Measurements from ENCODE around the gene ZSCAN22.

ZSCAN22 gene

DNA sequence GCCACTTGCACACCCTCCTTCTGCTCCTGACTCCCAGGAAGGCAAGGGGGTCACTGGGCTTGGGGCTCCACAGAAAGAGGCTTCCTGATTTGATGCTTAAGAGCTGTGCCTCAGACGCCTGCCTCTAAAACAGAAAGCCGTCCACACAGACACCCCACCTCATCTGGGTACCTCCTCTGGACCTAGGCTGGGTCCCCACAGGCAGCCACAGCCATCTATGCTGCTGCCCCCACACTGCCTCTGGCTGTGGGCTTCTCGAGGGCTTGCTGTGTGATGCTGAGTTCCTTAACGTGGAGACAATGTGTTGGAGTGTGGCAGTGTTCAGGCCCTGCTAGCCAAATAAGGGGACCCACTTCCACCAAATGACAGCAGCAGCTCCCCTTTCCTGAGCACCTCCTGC lies 8.5 kb upstream of the ZSCAN22 start:
- H3K36me3 ChIP-seq (ENCODE audit: insufficient read depth, insufficient read length, low read length) = peaks cover 51% of the 10 kb centered on the region
- TF ChIP-seq SUZ12 (IDR thresholded peaks at IDR 0.05; ENCODE audit: extremely low read depth, insufficient read depth, insufficient read length) (no peak), ZNF274 (IDR thresholded peaks at IDR 0.05; ENCODE audit: low read depth, low read length) (no peak), YY1 (IDR thresholded peaks at IDR 0.05; ENCODE audit: insufficient read depth, insufficient read length) (no peak)
- no peak overlapping the region for H3K4me3 ChIP-seq (ENCODE audit: insufficient read length, low read depth)
- no peaks in the 10 kb centered on the region for H3K9me3 ChIP-seq (ENCODE audit: insufficient read depth, low read length)
- no peak for DNase-seq (ENCODE audit: low read depth, low spot score)
- H3K4me1 ChIP-seq (ENCODE audit: insufficient read depth, insufficient read length) = no peaks in the 10 kb centered on the region
- H3K27me3 ChIP-seq (ENCODE audit: insufficient read depth, insufficient read length) = no peaks in the 10 kb centered on the region
- no peak overlapping the region for H3K9ac ChIP-seq (ENCODE audit: insufficient read length, low read depth)

DNA sequence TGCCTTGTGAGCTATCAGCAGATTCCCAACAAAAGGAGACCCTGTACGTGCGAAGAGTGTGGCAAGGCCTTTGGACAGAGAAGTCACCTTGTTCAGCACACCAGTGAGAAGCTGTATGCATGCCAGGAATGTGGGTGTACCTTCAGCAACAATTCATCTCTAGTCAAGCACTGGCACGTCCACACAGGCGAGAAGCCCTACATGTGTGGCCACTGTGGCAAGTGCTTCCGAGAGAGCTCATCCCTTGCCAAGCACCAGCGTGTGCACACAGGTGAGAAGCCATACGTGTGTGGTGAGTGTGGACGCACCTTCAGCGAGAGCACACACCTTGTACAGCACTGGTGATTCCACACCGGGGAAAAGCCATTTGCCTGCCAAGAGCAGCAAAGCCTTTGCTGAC lies 7.6 kb upstream of the ZSCAN22 start:
- Histone ChIP-seq H3K27me3 (ENCODE audit: insufficient read depth, insufficient read length) (no peaks in the 10 kb centered on the region), H3K36me3 (ENCODE audit: insufficient read depth, insufficient read length, low read length) (peaks cover 42% of the 10 kb centered on the region), H3K4me1 (ENCODE audit: insufficient read depth, insufficient read length) (no peaks in the 10 kb centered on the region), H3K9me3 (ENCODE audit: insufficient read depth, low read length) (no peaks in the 10 kb centered on the region), H3K4me3 (ENCODE audit: insufficient read length, low read depth) (no peak overlapping the region), H3K9ac (ENCODE audit: insufficient read length, low read depth) (no peak overlapping the region)
- no peak for DNase-seq (ENCODE audit: low read depth, low spot score)
- TF ChIP-seq ZNF274 (IDR thresholded peaks at IDR 0.05; ENCODE audit: low read depth, low read length) (no peak), SUZ12 (IDR thresholded peaks at IDR 0.05; ENCODE audit: extremely low read depth, insufficient read depth, insufficient read length) (no peak), YY1 (IDR thresholded peaks at IDR 0.05; ENCODE audit: insufficient read depth, insufficient read length) (no peak)

DNA sequence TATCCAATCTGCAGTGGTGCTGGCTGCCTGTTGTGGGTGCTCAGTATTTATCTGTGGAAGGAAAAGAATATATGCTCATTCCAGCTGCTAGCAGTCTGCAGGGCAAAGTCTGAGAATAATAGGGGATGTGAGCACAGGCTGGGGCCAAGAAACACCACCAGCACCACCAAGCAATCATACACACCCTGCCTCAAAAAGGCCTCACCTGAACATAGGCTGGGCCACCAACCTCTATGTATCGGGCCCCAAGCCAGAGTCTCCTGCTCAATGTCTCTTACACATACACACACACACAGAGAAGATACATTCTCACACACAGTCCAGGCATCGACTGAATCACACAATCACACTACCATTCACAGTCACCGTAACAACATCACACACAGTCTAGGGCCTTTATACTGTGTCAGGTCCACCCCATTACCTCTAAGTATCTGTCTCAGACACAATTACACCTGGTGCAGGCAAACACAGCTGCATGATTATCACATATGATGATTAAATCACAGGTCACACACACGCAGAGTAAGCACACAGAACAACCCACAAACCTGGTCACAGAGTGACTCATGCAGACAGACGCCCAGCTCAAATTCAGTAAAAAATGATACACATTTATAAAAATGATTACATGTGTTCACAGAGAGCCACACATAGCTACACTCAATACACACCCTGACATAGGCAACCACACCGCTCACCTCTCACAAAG lies 1.3 kb upstream of the ZSCAN22 start:
- Histone ChIP-seq H3K9me3 (ENCODE audit: insufficient read depth, low read length) (no peaks in the 10 kb centered on the region), H3K4me1 (ENCODE audit: insufficient read depth, insufficient read length) (no peaks in the 10 kb centered on the region), H3K4me3 (ENCODE audit: insufficient read length, low read depth) (peak overlapping the region; percentile 96), H3K36me3 (ENCODE audit: insufficient read depth, insufficient read length, low read length) (peaks cover 21% of the 10 kb centered on the region), H3K9ac (ENCODE audit: insufficient read length, low read depth) (no peak overlapping the region), H3K27me3 (ENCODE audit: insufficient read depth, insufficient read length) (no peaks in the 10 kb centered on the region)
- no peak for DNase-seq (ENCODE audit: low read depth, low spot score)
- TF ChIP-seq YY1 (IDR thresholded peaks at IDR 0.05; ENCODE audit: insufficient read depth, insufficient read length) (no peak), SUZ12 (IDR thresholded peaks at IDR 0.05; ENCODE audit: extremely low read depth, insufficient read depth, insufficient read length) (no peak), ZNF274 (IDR thresholded peaks at IDR 0.05; ENCODE audit: low read depth, low read length) (no peak)

DNA sequence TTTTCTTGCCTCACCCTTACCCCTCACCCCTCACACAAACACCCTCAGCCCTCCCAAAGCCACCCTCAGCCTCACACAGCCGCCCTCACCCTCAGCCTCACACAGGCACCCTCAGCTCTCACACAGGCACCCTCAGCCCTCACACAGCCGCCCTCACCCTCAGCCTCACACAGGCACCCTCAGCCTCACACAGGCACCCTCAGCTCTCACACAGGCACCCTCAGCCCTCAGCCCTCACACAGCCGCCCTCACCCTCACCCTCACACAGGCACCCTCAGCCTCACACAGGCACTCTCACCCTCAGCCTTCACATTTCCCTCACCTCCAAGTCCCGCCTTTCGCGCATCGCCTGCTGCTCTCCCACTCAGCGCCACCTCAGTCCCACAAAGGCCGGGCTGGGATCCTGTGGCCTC lies 287 bp upstream of the ZSCAN22 start:
- Histone ChIP-seq H3K27me3 (ENCODE audit: insufficient read depth, insufficient read length) (no peaks in the 10 kb centered on the region), H3K9me3 (ENCODE audit: insufficient read depth, low read length) (no peaks in the 10 kb centered on the region), H3K4me3 (ENCODE audit: insufficient read length, low read depth) (peak overlapping the region; percentile 96), H3K36me3 (ENCODE audit: insufficient read depth, insufficient read length, low read length) (peaks cover 19% of the 10 kb centered on the region), H3K4me1 (ENCODE audit: insufficient read depth, insufficient read length) (no peaks in the 10 kb centered on the region), H3K9ac (ENCODE audit: insufficient read length, low read depth) (peak overlapping the region; percentile 94)
- TF ChIP-seq YY1 (IDR thresholded peaks at IDR 0.05; ENCODE audit: insufficient read depth, insufficient read length) = no peak
- TF ChIP-seq SUZ12 (IDR thresholded peaks at IDR 0.05; ENCODE audit: extremely low read depth, insufficient read depth, insufficient read length) = no peak
- no peak for TF ChIP-seq ZNF274 (IDR thresholded peaks at IDR 0.05; ENCODE audit: low read depth, low read length)
- DNase-seq (ENCODE audit: low read depth, low spot score) = no peak

DNA sequence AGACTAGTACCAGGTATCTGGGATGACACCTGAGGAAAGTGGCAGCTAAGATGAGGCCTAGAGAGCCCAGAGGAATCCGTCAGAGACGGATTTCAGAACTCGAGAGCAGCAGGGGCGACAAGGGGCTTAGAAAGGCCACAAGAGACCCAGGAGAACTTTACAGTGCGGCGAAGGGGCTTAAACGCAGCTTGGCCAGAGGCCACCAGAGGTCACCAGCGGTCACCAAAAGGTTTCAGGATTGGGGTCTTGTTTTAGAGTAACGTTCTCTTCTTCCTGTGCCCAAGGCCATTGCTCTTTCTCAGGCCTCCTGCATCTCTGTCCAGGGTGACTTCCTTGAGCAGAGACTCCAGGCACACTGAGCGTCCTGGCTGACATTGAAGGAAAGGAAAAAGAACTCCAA lies 2.2 kb downstream of the ZSCAN22 start:
- DNase-seq (ENCODE audit: low read depth, low spot score) = peak; percentile 18
- Histone ChIP-seq H3K9me3 (ENCODE audit: insufficient read depth, low read length) (no peaks in the 10 kb centered on the region), H3K4me1 (ENCODE audit: insufficient read depth, insufficient read length) (no peaks in the 10 kb centered on the region), H3K4me3 (ENCODE audit: insufficient read length, low read depth) (no peak overlapping the region), H3K27me3 (ENCODE audit: insufficient read depth, insufficient read length) (no peaks in the 10 kb centered on the region), H3K36me3 (ENCODE audit: insufficient read depth, insufficient read length, low read length) (peaks cover 5% of the 10 kb centered on the region), H3K9ac (ENCODE audit: insufficient read length, low read depth) (peak overlapping the region; percentile 23)
- TF ChIP-seq ZNF274 (IDR thresholded peaks at IDR 0.05; ENCODE audit: low read depth, low read length) (no peak), SUZ12 (IDR thresholded peaks at IDR 0.05; ENCODE audit: extremely low read depth, insufficient read depth, insufficient read length) (no peak), YY1 (IDR thresholded peaks at IDR 0.05; ENCODE audit: insufficient read depth, insufficient read length) (no peak)

DNA sequence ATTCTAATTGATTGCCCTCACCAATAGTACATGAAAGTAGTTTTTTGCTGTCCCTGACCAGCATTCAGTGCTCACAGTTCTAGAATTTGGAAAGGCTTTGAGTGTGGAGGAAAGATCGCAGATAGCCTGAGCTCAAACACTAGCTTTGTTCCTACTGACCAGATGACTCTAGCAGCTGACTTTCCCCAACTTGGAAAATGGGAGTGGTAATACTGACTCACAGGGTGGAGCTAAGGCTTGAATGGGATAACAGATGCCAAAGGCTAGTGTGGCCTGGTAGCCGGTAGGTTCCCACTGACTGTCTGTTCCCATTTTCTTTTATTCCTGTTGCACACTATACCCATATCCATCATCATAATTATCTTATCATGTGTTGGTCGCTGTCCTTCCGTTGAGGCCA lies 3.7 kb downstream of the ZSCAN22 start:
- no peak for TF ChIP-seq ZNF274 (IDR thresholded peaks at IDR 0.05; ENCODE audit: low read depth, low read length)
- no peak for TF ChIP-seq SUZ12 (IDR thresholded peaks at IDR 0.05; ENCODE audit: extremely low read depth, insufficient read depth, insufficient read length)
- TF ChIP-seq YY1 (IDR thresholded peaks at IDR 0.05; ENCODE audit: insufficient read depth, insufficient read length) = no peak
- H3K27me3 ChIP-seq (ENCODE audit: insufficient read depth, insufficient read length) = no peaks in the 10 kb centered on the region
- H3K36me3 ChIP-seq (ENCODE audit: insufficient read depth, insufficient read length, low read length) = peaks cover 10% of the 10 kb centered on the region
- H3K9ac ChIP-seq (ENCODE audit: insufficient read length, low read depth) = no peak overlapping the region
- H3K4me3 ChIP-seq (ENCODE audit: insufficient read length, low read depth) = no peak overlapping the region
- no peaks in the 10 kb centered on the region for H3K9me3 ChIP-seq (ENCODE audit: insufficient read depth, low read length)
- no peaks in the 10 kb centered on the region for H3K4me1 ChIP-seq (ENCODE audit: insufficient read depth, insufficient read length)
- DNase-seq (ENCODE audit: low read depth, low spot score) = no peak

DNA sequence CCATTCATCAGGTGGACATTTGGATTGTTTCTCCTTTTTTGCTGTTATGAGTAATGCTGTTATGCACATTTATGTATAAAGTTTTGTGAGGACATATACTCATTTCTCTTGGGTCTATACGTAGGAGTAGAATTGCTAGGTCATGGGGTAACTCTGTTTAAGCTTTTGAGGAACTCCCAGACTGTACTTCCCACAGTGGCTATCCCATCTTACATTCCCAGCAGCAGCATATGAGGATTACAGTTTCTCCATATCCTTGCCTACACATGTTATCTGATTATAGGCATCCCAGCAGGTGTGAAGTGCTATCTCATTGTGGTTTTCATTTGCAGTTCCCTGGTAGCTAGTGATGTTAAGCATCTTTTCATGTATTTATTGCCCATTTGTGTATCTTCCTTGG lies 5.9 kb downstream of the ZSCAN22 start:
- Histone ChIP-seq H3K4me1 (ENCODE audit: insufficient read depth, insufficient read length) (no peaks in the 10 kb centered on the region), H3K4me3 (ENCODE audit: insufficient read length, low read depth) (no peak overlapping the region), H3K36me3 (ENCODE audit: insufficient read depth, insufficient read length, low read length) (peaks cover 26% of the 10 kb centered on the region), H3K27me3 (ENCODE audit: insufficient read depth, insufficient read length) (no peaks in the 10 kb centered on the region), H3K9ac (ENCODE audit: insufficient read length, low read depth) (no peak overlapping the region), H3K9me3 (ENCODE audit: insufficient read depth, low read length) (no peaks in the 10 kb centered on the region)
- no peak for DNase-seq (ENCODE audit: low read depth, low spot score)
- TF ChIP-seq ZNF274 (IDR thresholded peaks at IDR 0.05; ENCODE audit: low read depth, low read length) (no peak), SUZ12 (IDR thresholded peaks at IDR 0.05; ENCODE audit: extremely low read depth, insufficient read depth, insufficient read length) (no peak), YY1 (IDR thresholded peaks at IDR 0.05; ENCODE audit: insufficient read depth, insufficient read length) (no peak)

Data from NT2/D1 (cell line).